ENCODE measurements around the gene DAPP1.

DNA sequence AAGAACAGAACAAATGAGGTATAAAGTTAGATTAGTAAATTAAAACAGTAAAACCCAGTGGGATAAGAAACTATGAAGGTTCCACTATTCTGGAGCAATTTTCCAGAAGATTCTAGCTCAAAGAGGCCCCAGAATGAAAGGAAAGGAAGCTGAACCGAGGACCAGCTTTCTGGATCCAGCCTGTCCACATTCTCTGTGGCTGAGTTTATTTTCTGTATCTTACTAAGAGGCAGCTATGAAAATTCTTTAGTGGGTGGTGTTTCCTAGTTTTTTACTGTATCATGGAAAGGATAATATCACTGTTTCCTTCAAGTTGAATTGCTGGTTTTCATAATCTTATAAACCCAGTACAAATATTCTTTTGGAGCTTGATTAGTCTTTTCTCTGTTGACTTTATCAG lies 11.8 kb downstream of the DAPP1 start:
- TF ChIP-seq POLR2AphosphoS5 (IDR thresholded peaks at IDR 0.05; ENCODE audit: low read depth, low read length) (no peak), POLR2A (IDR thresholded peaks at IDR 0.05; ENCODE audit: low read depth, low read length) (no peak), TAF1 (IDR thresholded peaks at IDR 0.05; ENCODE audit: borderline replicate concordance, low read depth, low read length) (no peak)
